IMR-90 (cell line): Measurements from ENCODE around the gene UST.

Experiments used
- BHLHE40 ChIP-seq: fragments of 150-350 bp; IDR thresholded peaks from 2 replicates; pipeline ENCODE4 v1.6.1; 2016; ENCODE audit warnings: mild to moderate bottlenecking, low read depth, low read length
- CEBPB ChIP-seq: IDR thresholded peaks from 2 replicates; pipeline ENCODE4 v1.6.1; 2012; ENCODE audit warnings: low read depth, low read length, improper control_type of control experiment
- CHD1 ChIP-seq: IDR thresholded peaks from 2 replicates; pipeline ENCODE4 v1.6.1; 2012; ENCODE audit warnings: low read depth, low read length, improper control_type of control experiment
- MAFK ChIP-seq: IDR thresholded peaks from 2 replicates; pipeline ENCODE4 v1.6.1; 2012; ENCODE audit warnings: low read depth, low read length, improper control_type of control experiment
- MAZ ChIP-seq: IDR thresholded peaks from 2 replicates; pipeline ENCODE4 v1.6.1; 2012; ENCODE audit warnings: low read depth, mild to moderate bottlenecking, low read length, improper control_type of control experiment, moderate library complexity, borderline replicate concordance
- MXI1 ChIP-seq: IDR thresholded peaks from 2 replicates; pipeline ENCODE4 v1.6.1; 2012; ENCODE audit warnings: low read depth, mild to moderate bottlenecking, low read length, moderate library complexity, borderline replicate concordance
- POLR2A ChIP-seq: IDR thresholded peaks from 2 replicates; pipeline ENCODE4 v1.6.1; 2012; ENCODE audit warnings: mild to moderate bottlenecking, low read depth, low read length
- RAD21 ChIP-seq: IDR thresholded peaks from 2 replicates; pipeline ENCODE4 v1.6.1; 2012; ENCODE audit warnings: low read length, improper control_type of control experiment
- RFX5 ChIP-seq: IDR thresholded peaks from 2 replicates; pipeline ENCODE4 v1.8.0; 2012; ENCODE audit warnings: low read depth, mild to moderate bottlenecking, low read length, moderate library complexity
- SMC3 ChIP-seq: fragments of 150-350 bp; IDR thresholded peaks from 2 replicates; pipeline ENCODE4 v1.6.1; 2016; ENCODE audit warnings: low read depth, mild to moderate bottlenecking, antibody characterized with exemption, low read length, moderate library complexity
- TF ChIP-seq, protein P1 (sequence below): conservative IDR thresholded peaks from 2 replicates; pipeline ENCODE4 v1.5.1; 2012; ENCODE audit warnings: mild to moderate bottlenecking, low read depth, low read length, improper control_type of control experiment
- TF ChIP-seq, protein P2 (sequence below): fragments of 150-350 bp; IDR thresholded peaks from 2 replicates; pipeline ENCODE4 v1.6.1; 2017; ENCODE audit warnings: mild to moderate bottlenecking, antibody characterized with exemption, low read length, low read depth

GRCh38 chr6:149084808-149085556 is 338.2 kb downstream of the UST start:
- TF ChIP-seq, protein P1, sequence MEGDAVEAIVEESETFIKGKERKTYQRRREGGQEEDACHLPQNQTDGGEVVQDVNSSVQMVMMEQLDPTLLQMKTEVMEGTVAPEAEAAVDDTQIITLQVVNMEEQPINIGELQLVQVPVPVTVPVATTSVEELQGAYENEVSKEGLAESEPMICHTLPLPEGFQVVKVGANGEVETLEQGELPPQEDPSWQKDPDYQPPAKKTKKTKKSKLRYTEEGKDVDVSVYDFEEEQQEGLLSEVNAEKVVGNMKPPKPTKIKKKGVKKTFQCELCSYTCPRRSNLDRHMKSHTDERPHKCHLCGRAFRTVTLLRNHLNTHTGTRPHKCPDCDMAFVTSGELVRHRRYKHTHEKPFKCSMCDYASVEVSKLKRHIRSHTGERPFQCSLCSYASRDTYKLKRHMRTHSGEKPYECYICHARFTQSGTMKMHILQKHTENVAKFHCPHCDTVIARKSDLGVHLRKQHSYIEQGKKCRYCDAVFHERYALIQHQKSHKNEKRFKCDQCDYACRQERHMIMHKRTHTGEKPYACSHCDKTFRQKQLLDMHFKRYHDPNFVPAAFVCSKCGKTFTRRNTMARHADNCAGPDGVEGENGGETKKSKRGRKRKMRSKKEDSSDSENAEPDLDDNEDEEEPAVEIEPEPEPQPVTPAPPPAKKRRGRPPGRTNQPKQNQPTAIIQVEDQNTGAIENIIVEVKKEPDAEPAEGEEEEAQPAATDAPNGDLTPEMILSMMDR: no peak
- TF ChIP-seq, protein P2, sequence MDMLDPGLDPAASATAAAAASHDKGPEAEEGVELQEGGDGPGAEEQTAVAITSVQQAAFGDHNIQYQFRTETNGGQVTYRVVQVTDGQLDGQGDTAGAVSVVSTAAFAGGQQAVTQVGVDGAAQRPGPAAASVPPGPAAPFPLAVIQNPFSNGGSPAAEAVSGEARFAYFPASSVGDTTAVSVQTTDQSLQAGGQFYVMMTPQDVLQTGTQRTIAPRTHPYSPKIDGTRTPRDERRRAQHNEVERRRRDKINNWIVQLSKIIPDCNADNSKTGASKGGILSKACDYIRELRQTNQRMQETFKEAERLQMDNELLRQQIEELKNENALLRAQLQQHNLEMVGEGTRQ: no peak
- TF ChIP-seq MXI1 (no peak), SMC3 (no peak), MAZ (no peak), POLR2A (no peak), RFX5 (no peak), CHD1 (no peak), BHLHE40 (no peak), CEBPB (no peak), RAD21 (no peak), MAFK (no peak)
